Loucy (cell line): Measurements from ENCODE around the gene MAIP1.
"Not testable (repeated sequence)": the region's sequence is repeated elsewhere in the genome, so short reads cannot be mapped to it uniquely, and the experiment has no call there.

ENCODE experiments used
- CTCF ChIP-seq: fragments of 200-600 bp; sonication (generic); conservative IDR thresholded peaks from 2 replicates; pipeline ENCODE4 v1.5.1; 2014; ENCODE audit warnings: mild to moderate bottlenecking, antibody characterized with exemption, low read length
- EZH2phosphoT487 ChIP-seq: fragments of 200-600 bp; IDR thresholded peaks from 2 replicates; pipeline ENCODE4 v1.6.1; 2018; ENCODE audit warnings: antibody characterized with exemption, mild to moderate bottlenecking, moderate library complexity, borderline replicate concordance

GRCh38 chr2:199912553-199913114 is 42.7 kb upstream of the MAIP1 start:
- TF ChIP-seq CTCF, EZH2phosphoT487: not testable (repeated sequence)
